ENCODE data around the gene EBP.

The EBP gene

GRCh38 chrX:48521353-48522243, at the start of gene EBP:
Gene EBP (plus strand): TSS chrX:48521808. CDS start chrX:48523772, 1,964 bp downstream.
- peak; percentile 84 for DNase-seq

DNA sequence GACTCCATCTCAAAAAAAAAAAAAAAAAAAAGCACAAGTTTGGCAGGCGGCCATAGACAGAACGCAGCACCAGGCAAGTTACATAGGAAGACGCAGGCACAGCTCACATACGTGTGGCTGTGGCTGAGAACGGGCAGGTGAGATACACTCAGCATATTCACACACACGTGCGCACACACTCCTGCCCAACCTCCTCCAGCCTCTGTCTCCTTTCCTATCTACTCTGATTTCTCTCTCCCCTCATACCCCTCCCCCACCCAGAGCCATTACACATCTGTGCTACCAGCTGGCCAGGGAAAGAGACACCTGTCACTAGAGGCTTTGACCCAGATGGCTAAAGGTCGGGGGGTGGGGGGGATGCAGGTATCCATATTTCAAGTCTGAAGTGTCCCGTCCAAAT, 49.4 kb upstream of the EBP start:
- DNase-seq = no peak

GRCh38 chrX:48472851-48473703, 48.5 kb upstream of the EBP start:
- DNase-seq = no peak

- no peak for DNase-seq
These were observed 48.0 kb upstream of the EBP start for GRCh38 chrX:48473704-48473990.

- DNase-seq = no peak
These were observed 47.5 kb upstream of the EBP start for GRCh38 chrX:48474127-48474526.

GRCh38 chrX:48474581-48474980, 47.0 kb upstream of the EBP start:
- no peak for DNase-seq

DNA sequence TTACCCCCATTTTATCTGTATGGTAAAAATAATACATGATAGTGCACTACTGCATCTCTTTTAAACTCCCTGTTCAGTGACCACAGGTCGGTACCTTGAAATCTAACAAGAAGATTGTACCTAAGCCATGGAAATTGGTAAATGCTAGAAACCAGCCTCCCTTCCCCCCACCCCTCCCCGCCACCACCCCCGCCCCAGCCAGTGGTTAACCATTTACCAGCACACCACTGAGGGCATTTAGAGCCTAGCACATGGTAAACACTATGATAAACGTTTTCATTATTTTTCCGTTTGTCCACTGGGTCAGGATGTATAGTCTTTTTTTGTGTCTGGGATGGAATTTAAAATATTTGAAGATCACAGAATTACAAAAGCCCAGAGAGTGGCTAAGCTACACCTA, 46.3 kb upstream of the EBP start:
- no peak for DNase-seq

- peak; percentile 82 for DNase-seq
These were observed 45.6 kb upstream of the EBP start, which contains the start of gene FTSJ1 for GRCh38 chrX:48475774-48476577. Gene FTSJ1 (plus strand): TSS chrX:48476199. CDS start chrX:48478048, 1,849 bp downstream.

GRCh38 chrX:48476919-48477318, 44.7 kb upstream of the EBP start:
- DNase-seq = no peak

DNA sequence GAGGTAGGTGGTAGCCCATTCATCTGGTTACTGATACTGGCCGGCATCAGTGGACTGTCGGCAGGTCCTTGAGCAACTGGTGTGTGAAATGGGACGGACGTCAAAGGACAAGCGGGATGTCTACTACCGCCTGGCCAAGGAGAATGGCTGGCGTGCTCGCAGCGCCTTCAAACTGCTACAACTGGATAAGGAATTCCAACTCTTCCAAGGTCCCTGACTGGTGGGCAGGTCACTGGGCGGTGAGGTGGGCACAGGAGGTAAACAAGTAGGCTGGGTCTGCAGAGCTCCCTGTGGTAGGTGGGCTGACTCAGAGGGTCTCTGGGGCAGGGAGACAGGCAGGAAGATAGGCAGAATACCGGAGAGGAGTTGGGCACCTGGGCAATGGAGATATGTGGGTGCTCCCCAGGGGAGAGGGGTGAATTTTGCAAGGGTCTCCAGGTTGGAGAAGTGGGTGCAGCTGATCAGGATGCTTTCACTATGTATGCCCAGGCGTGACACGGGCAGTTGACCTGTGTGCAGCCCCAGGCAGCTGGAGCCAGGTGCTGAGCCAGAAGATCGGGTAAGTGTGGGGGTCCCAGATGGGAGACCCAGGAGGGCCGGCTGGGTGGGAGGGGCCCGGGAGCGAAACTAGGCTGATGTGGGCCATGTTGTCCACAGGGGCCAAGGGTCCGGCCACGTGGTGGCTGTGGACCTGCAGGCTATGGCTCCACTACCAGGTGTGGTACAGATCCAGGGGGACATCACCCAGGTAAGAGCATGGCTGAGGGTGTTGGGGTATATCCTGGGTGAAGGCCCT, 43.5 kb upstream of the EBP start:
- DNase-seq = no peak

GRCh38 chrX:48478806-48479205, 42.8 kb upstream of the EBP start:
- no peak for DNase-seq

DNA sequence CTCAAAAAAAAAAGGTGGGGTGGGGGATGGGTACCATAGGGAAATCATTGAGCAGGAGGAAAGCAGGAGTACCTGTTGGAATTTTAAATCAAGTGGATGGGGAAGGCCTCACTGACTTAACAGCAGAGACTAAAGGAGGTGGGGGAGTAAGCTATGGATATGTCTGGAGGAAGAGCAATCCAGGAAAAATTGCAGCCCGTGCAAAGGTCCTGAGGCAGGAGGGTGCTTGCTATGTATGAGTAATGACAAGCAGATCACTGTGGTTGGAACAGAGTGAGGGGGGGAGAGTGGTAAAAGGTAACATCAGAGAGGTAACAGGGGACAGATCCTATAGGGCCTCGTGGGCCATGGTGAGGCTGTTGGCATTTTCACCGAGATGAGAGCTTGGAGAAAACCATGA, 41.5 kb upstream of the EBP start:
- DNase-seq = no peak

DNA sequence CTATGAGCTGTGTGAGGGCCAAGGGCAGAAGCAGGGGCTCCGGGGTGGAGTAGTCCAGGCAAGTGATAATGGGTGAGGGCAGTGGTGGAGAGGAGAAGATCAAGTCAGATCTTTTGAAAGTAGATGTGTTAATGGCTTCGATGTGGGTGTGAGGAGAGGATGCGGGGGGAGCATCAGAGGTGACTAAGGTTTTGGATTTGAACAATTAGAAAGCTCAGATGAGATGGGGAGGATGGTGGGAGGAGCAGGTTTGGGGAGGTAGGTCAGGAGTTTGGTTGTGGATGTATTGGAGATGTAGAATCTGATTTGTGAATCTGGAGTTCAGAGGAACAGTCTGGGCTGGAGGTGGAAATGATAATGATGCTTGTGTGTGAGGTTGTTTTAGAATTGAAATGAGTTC, 41.0 kb upstream of the EBP start:
- DNase-seq = no peak

- DNase-seq = no peak
These were observed 39.1 kb upstream of the EBP start for GRCh38 chrX:48482526-48482925.

- peak; percentile 46 for DNase-seq
These were observed 34.2 kb upstream of the EBP start for GRCh38 chrX:48487362-48487798.

DNA sequence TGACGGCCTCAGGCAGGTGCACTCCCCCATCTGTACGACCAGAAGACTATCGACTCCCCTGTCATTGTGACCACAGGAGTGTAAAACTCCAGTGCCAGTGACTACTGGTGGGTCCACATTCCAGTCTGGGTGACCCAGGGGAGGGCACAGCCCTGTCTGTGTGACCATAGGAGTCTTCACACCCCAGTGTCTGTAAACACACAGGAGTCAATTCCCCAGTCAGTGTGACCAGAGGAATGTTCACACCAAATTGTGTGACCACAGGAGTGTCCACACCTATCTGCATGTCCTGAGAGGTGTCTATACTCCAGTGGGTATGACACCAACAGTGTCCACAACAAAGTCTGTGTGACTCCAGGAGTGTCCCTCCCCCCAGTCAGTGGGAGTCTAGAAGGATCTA, 33.6 kb upstream of the EBP start:
- DNase-seq = no peak

DNA sequence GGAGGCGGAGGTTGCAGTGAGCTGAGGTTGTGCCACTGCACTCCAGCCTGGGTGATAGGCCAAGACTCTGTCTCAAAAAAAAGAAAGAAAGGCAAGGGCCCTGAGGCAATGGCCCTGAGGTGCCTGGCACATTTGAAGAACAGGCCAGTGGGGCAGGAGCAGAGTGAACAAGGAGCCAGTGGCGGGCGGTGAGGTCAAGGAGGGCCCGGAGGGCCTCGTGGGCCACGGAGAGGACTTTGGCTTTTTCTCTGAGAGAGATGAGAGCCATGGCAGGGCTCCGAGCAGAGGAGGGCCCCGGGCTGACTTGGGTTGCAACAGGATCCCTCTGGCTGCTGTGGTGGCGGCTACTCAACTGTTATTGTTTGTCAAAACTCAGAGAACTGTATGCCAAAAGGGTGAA, 32.3 kb upstream of the EBP start:
- no peak for DNase-seq

DNA sequence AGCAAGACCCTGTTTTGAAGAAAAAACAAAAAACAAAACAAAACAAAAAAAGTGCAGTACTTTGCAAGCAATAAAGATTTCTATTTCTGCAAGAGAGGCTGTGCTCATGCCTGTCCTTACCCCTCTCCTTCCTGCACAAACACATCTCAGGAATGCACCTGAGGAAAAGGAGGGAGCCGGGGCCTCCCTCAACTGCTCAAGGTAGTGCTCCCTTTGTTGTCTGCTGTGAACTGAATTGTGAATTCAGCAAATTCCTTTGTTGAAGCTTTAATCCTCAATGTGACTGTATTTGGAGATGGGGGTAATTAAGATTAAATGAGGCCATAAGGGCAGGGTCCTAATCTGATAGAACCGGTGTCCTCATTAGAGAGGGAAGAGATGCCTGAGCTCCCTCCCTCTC, 31.7 kb upstream of the EBP start:
- no peak for DNase-seq

DNA sequence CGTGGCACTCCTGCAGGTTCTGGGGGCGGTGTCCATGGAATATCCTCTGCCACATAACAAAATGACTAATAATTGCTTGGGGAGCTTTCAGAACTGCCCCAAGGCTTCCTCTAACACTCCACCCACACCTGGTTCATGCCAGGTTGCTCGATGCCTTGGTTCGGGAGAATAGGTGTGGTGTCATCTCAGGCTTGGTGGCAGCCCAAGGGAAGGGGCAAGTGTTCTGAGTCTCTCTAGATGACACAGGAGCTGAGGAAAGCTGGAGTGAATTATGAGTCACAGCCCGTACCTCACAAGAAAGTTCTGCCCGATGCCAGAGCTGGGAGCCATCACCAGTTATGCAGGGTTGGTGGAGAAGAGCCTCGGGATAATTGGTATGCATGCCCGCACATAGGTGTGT, 30.9 kb upstream of the EBP start:
- no peak for DNase-seq

GRCh38 chrX:48491809-48492208, 29.8 kb upstream of the EBP start:
- DNase-seq = no peak

GRCh38 chrX:48492293-48492910, 29.2 kb upstream of the EBP start:
- DNase-seq = peak; percentile 76

- peak; percentile 40 for DNase-seq
These were observed 27.7 kb upstream of the EBP start for GRCh38 chrX:48493890-48494364.

Measured in suppressor macrophage treated with lipopolysaccharide for 4 hours (primary cell).